ENCODE results near the gene ZNF770. TPM values are rescaled to one million over a fixed set of nuclear protein-coding genes. Genes with fewer than 3 reads are reported as not detected.

ZNF770 gene
- total and polyA plus RNA-seq, 2 donors (not counting 1 experiment from before 2014, with no cell fraction given), result 10.1 to 49.3 TPM

Other genes with a start within 250 kb of the ZNF770 start
- not detected in 2 replicates for gene GJD2, start 233.3 kb downstream of the ZNF770 start, total RNA-seq
- gene GJD2, start 233.3 kb downstream of the ZNF770 start, polyA plus RNA-seq, result not detected in 2 replicates
- gene ACTC1, start 192.7 kb downstream of the ZNF770 start, total RNA-seq, result not detected in 2 replicates
- not detected in 2 replicates for gene ACTC1, start 192.7 kb downstream of the ZNF770 start, polyA plus RNA-seq
- 41.7 and 46.6 TPM in 2 replicates for gene AQR, start 18.5 kb downstream of the ZNF770 start, total RNA-seq
- 24.2 and 26.4 TPM in 2 replicates for gene AQR, start 18.5 kb downstream of the ZNF770 start, polyA plus RNA-seq
- gene NANOGP8, start 97.0 kb upstream of the ZNF770 start, total RNA-seq, result not detected in 2 replicates
- gene NANOGP8, start 97.0 kb upstream of the ZNF770 start, polyA plus RNA-seq, result 0.18 TPM in 1 of 2 replicates, not detected in the other

All from B cell (primary cell).